IMR-90 (cell line): ENCODE measurements around the gene TPR. TPM values are rescaled to one million over a fixed set of nuclear protein-coding genes. Genes with fewer than 3 reads are reported as not detected.

Source experiments
- ATAC-seq: fragments of 200-7000 bp; cut with Tn5 transposase; 2 replicates; pipeline ENCODE4 v1.9.1; 2020; ENCODE audit warnings: low read depth, mild to moderate bottlenecking, moderate library complexity
- BruUV-seq: library from RNA; stranded (reverse); fragments of 400-500 nt; replicated peaks from 2 replicates; lab custom pipeline; 2021; lab: Mats Ljungman, UMichigan
- CTCF ChIA-PET: fragments of 300-600 bp; formaldehyde crosslinking; extraction: SDS; loops from one replicate; lab custom pipeline; 2021; ENCODE audit warnings: antibody characterized with exemption; lab: Yijun Ruan, JAX
- POLR2A ChIA-PET: fragments of 300-600 bp; sonication (Branson Sonifier 250); formaldehyde crosslinking; loops from one replicate; lab custom pipeline; 2022; ENCODE audit warnings: antibody characterized with exemption; ENCODE audit not compliant: unreplicated experiment; lab: Charles Lee
- DNase-seq: peaks from one replicate; pipeline ENCODE4 v3.0.0; 2013
- H2AFZ ChIP-seq: replicated peaks from 2 replicates; pipeline ENCODE3; 2013; ENCODE audit warnings: low read length, mild to moderate bottlenecking; ENCODE audit not compliant: poor library complexity
- H2AK5ac ChIP-seq: 2 replicates; pipeline ENCODE4 v1.6.1; 2013; ENCODE audit warnings: low read depth, low read length, inconsistent platforms
- H2AK9ac ChIP-seq: replicated peaks from 2 replicates; pipeline ENCODE3; 2013; ENCODE audit warnings: mild to moderate bottlenecking, low read depth, low read length, moderate library complexity; ENCODE audit not compliant: poor library complexity
- H2BK120ac ChIP-seq: 2 replicates; pipeline ENCODE4 v1.6.1; 2013; ENCODE audit warnings: low read depth, low read length, inconsistent platforms
- H2BK15ac ChIP-seq: 3 replicates; pipeline ENCODE4 v1.6.1; 2013; ENCODE audit warnings: low read depth, low read length, inconsistent platforms
- H2BK20ac ChIP-seq: 2 replicates; pipeline ENCODE4 v1.6.1; 2013; ENCODE audit warnings: low read depth, mild to moderate bottlenecking, inconsistent platforms, low read length, moderate library complexity
- H2BK5ac ChIP-seq: 2 replicates; pipeline ENCODE4 v1.6.1; 2013; ENCODE audit warnings: mild to moderate bottlenecking, low read depth, low read length, inconsistent platforms; ENCODE audit not compliant: poor library complexity, severe bottlenecking
- H3K14ac ChIP-seq: replicated peaks from 2 replicates; pipeline ENCODE4 v1.6.1; 2013; ENCODE audit warnings: low read depth, low read length, inconsistent platforms
- H3K18ac ChIP-seq: 2 replicates; pipeline ENCODE4 v1.6.1; 2013; ENCODE audit warnings: low read depth, low read length, control low read depth
- H3K23ac ChIP-seq: 2 replicates; pipeline ENCODE4 v1.6.1; 2013; ENCODE audit warnings: low read depth, low read length, inconsistent platforms
- H3K27ac ChIP-seq: 2 replicates; pipeline ENCODE4 v1.5.1; 2013; ENCODE audit warnings: mild to moderate bottlenecking, control low read depth, low read length; ENCODE audit not compliant: insufficient read depth
- H3K27me3 ChIP-seq: 2 replicates; pipeline ENCODE4 v1.6.1; 2013; ENCODE audit warnings: low read length; ENCODE audit not compliant: control insufficient read depth, insufficient read depth
- H3K36me3 ChIP-seq: 2 replicates; pipeline ENCODE4 v1.6.1; 2013; ENCODE audit warnings: low read length, mixed read lengths; ENCODE audit not compliant: control insufficient read depth, insufficient read depth
- H3K4ac ChIP-seq: 2 replicates; pipeline ENCODE4 v1.6.1; 2013; ENCODE audit warnings: low read depth, low read length, inconsistent platforms
- H3K4me1 ChIP-seq: 2 replicates; pipeline ENCODE4 v1.6.1; 2013; ENCODE audit warnings: low read length, mixed read lengths; ENCODE audit not compliant: control insufficient read depth, insufficient read depth
- H3K4me2 ChIP-seq: 2 replicates; pipeline ENCODE4 v1.6.1; 2013; ENCODE audit warnings: low read depth, mild to moderate bottlenecking, control low read depth, low read length, moderate library complexity
- H3K4me3 ChIP-seq: 2 replicates; pipeline ENCODE4 v1.5.1; 2013; ENCODE audit warnings: low read depth, mild to moderate bottlenecking, control low read depth, low read length, moderate library complexity; ENCODE audit not compliant: insufficient read depth
- H3K56ac ChIP-seq: 2 replicates; pipeline ENCODE4 v1.6.1; 2013; ENCODE audit warnings: low read length, inconsistent platforms; ENCODE audit not compliant: insufficient read depth; ENCODE audit errors: extremely low read depth
- H3K79me1 ChIP-seq, 2 experiments: 2 replicates each; pipeline ENCODE4 v1.6.1; 2013; ENCODE audit warnings: low read length in 2 of 2, inconsistent platforms in 1 of 2, low read depth in 1 of 2
- H3K9ac ChIP-seq: 2 replicates; pipeline ENCODE4 v1.6.1; 2013; ENCODE audit warnings: low read depth, low read length, control low read depth
- H3K9me1 ChIP-seq: 2 replicates; pipeline ENCODE4 v1.6.1; 2013; ENCODE audit warnings: low read length, inconsistent platforms; ENCODE audit not compliant: insufficient read depth
- H3K9me3 ChIP-seq: 2 replicates; pipeline ENCODE4 v1.6.1; 2013; ENCODE audit warnings: low read length; ENCODE audit not compliant: control insufficient read depth, insufficient read depth
- H4K20me1 ChIP-seq: 2 replicates; pipeline ENCODE4 v1.6.1; 2013; ENCODE audit warnings: low read length, inconsistent platforms; ENCODE audit not compliant: insufficient read depth
- H4K5ac ChIP-seq: 2 replicates; pipeline ENCODE4 v1.6.1; 2013; ENCODE audit warnings: mild to moderate bottlenecking, low read depth, low read length, control low read depth
- H4K8ac ChIP-seq, 2 experiments: 2 replicates each; pipeline ENCODE4 v1.6.1; 2013; ENCODE audit warnings: low read depth in 2 of 2, low read length in 2 of 2, control low read depth in 1 of 2, inconsistent platforms in 1 of 2
- H4K91ac ChIP-seq: 2 replicates; pipeline ENCODE4 v1.6.1; 2013; ENCODE audit warnings: low read depth, low read length, inconsistent platforms; ENCODE audit not compliant: insufficient read depth
- BHLHE40 ChIP-seq: fragments of 150-350 bp; IDR thresholded peaks from 2 replicates; pipeline ENCODE4 v1.6.1; 2016; ENCODE audit warnings: mild to moderate bottlenecking, low read depth, low read length
- CEBPB ChIP-seq: IDR thresholded peaks from 2 replicates; pipeline ENCODE4 v1.6.1; 2012; ENCODE audit warnings: low read depth, low read length, improper control_type of control experiment
- CTCF ChIP-seq: conservative IDR thresholded peaks from 2 replicates; pipeline ENCODE4 v1.5.1; 2012; ENCODE audit warnings: mild to moderate bottlenecking, low read depth, low read length, improper control_type of control experiment
- RFX5 ChIP-seq: IDR thresholded peaks from 2 replicates; pipeline ENCODE4 v1.8.0; 2012; ENCODE audit warnings: low read depth, mild to moderate bottlenecking, low read length, moderate library complexity
- whole genome bisulfite sequencing, 2 experiments: methylation state at CpG; one replicate each; pipeline versions ENCODE4 v1.1.5 to v1.1.7; 2013; ENCODE audit warnings: missing lambda C conversion rate in 2 of 2; ENCODE audit not compliant: insufficient read length in 1 of 2; ENCODE audit errors: extremely low coverage in 2 of 2; 5-methylcytosine and 5-hydroxymethylcytosine counted together
- dilution Hi-C: fragments of 300-500 bp; cut with HindIII; formaldehyde crosslinking; loops from one replicate; pipeline ENCODE4 v1.14.3; 2018; ENCODE audit warnings: low sequenced_read_pairs; ENCODE audit not compliant: unreplicated experiment
- in situ Hi-C: fragments of 300-500 bp; cut with MboI; formaldehyde crosslinking; loops from 3 replicates; pipeline ENCODE4 v1.14.3; 2019; ENCODE audit warnings: low sequenced_read_pairs, inconsistent platforms, mixed read lengths
- intact Hi-C: fragments of 100-400 bp; cut with micrococcal nuclease; formaldehyde crosslinking; loops from 2 replicates; pipeline ENCODE4 v1.10.0; 2022
- polyA plus RNA-seq, 3 experiments: library from polyadenylated mRNA; depleted of rRNA; stranded (reverse); fragments of >200 nt; gene quantifications; 2 replicates each; pipeline ENCODE4 v1.2.3, GENCODE V29; 2012; ENCODE audit warnings: low replicate concordance in 1 of 3
- total RNA-seq: library from RNA; depleted of rRNA; stranded (reverse); fragments of >200 nt; gene quantifications from 2 replicates; pipeline ENCODE4 v1.2.3, GENCODE V29; 2012

Gene TPR
- total and polyA plus RNA-seq, 2 of the 4 experiments (the other 2 are of a cell fraction): 38.2 to 60.4 TPM

DNA sequence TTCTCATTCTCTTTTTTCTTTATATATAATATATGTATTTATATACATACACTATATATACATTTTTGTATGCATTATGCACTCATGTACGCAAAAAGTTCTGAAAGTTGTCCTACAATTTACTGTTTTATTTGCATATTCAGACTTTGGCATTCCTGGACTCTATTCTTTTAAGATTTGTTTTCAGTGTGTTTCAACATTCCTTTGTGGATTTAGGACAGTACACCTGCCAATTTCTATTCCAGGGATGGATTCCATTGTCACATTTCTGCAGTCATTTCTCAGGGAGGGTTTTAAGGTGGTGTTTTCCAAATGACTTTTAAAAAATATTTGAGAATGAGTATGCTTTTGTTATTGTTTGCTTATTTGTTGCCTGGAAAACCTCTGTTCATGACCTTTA, 76.2 kb downstream of the TPR start:
- ATAC-seq: no peak
- dilution Hi-C loops: no loop called here
- POLR2A ChIA-PET: no interaction called here

More for the DNA sequence above, 76.2 kb downstream of the TPR start:
- H2AFZ ChIP-seq: no peak overlapping the region
- H3K4me3 ChIP-seq: no peak overlapping the region
- H4K5ac ChIP-seq: no peak overlapping the region
- H2AK5ac ChIP-seq: no peak overlapping the region
- no peak overlapping the region for H2AK9ac ChIP-seq
- no peak overlapping the region for H3K18ac ChIP-seq
- no peaks in the 10 kb centered on the region for H3K27me3 ChIP-seq
- H3K9me3 ChIP-seq: no peaks in the 10 kb centered on the region
- no peak overlapping the region for H2BK15ac ChIP-seq
- H3K79me1 ChIP-seq: no peaks in the 10 kb centered on the region
- H3K9me1 ChIP-seq: no peaks in the 10 kb centered on the region
- H4K20me1 ChIP-seq: no peaks in the 10 kb centered on the region
- in situ Hi-C loops (no loop called here), intact Hi-C loops (no loop called here)
- no peak overlapping the region for H3K56ac ChIP-seq
- no peak overlapping the region for H4K8ac ChIP-seq
- H2BK120ac ChIP-seq: no peak overlapping the region
- H3K14ac ChIP-seq: no peak overlapping the region
- H2BK5ac ChIP-seq: no peak overlapping the region
- no peak overlapping the region for H3K23ac ChIP-seq
- no peaks in the 10 kb centered on the region for H3K4me1 ChIP-seq
- BruUV-seq: no TSS peak
- CTCF ChIA-PET: no interaction called here
- no peak overlapping the region for H2BK20ac ChIP-seq
- no peak overlapping the region for H3K27ac ChIP-seq
- H3K9ac ChIP-seq: no peak overlapping the region
- WGBS, 2 experiments: no CpG with 5 or more reads among the region's 1 CpG
- no peak for DNase-seq
- no peak overlapping the region for H4K91ac ChIP-seq
- H3K4me2 ChIP-seq: no peak overlapping the region
- no peaks in the 10 kb centered on the region for H3K36me3 ChIP-seq
- no peak overlapping the region for H3K4ac ChIP-seq
- TF ChIP-seq RFX5 (no peak), CEBPB (no peak), BHLHE40 (no peak), CTCF (no peak)
